IPS-NIHi11 (cell line): Measurements from ENCODE around the gene BEST2.
"Not testable (repeated sequence)": the region's sequence is repeated elsewhere in the genome, so short reads cannot be mapped to it uniquely, and the experiment has no call there.

Experiments used
- DNase-seq: peaks from one replicate; pipeline ENCODE4 v3.0.0; 2012; ENCODE audit warnings: mixed read lengths, low spot score

Gene BEST2

GRCh38 chr19:12751635-12752034 is at the start of gene BEST2:
TSS of gene BEST2 (plus strand) at chr19:12751791. CDS start at chr19:12752593, 802 bp downstream.
- DNase-seq = peak; percentile 65

GRCh38 chr19:12703046-12703445 is 48.5 kb upstream of the BEST2 start:
- peak; percentile 92 for DNase-seq

- no peak for DNase-seq
Measured at GRCh38 chr19:12705169-12705568, 46.4 kb upstream of the BEST2 start.

- no peak for DNase-seq
Measured at GRCh38 chr19:12705654-12706331, 45.8 kb upstream of the BEST2 start.

- DNase-seq = no peak
Measured at GRCh38 chr19:12706332-12706718, 45.3 kb upstream of the BEST2 start.

- DNase-seq = no peak
Measured at GRCh38 chr19:12708641-12709040, 43.0 kb upstream of the BEST2 start.

- no peak for DNase-seq
Measured at GRCh38 chr19:12711187-12711586, 40.4 kb upstream of the BEST2 start.

GRCh38 chr19:12712077-12712476 is 39.5 kb upstream of the BEST2 start:
- not testable (repeated sequence) for DNase-seq

- not testable (repeated sequence) for DNase-seq
Measured at GRCh38 chr19:12713304-12713703, 38.3 kb upstream of the BEST2 start.

- DNase-seq = no peak
Measured at GRCh38 chr19:12715102-12715501, 36.5 kb upstream of the BEST2 start.

GRCh38 chr19:12715929-12716328 is 35.7 kb upstream of the BEST2 start:
- no peak for DNase-seq

- DNase-seq = no peak
Measured at GRCh38 chr19:12720296-12720695, 31.3 kb upstream of the BEST2 start.

- no peak for DNase-seq
Measured at GRCh38 chr19:12720851-12721655, 30.5 kb upstream of the BEST2 start.

- DNase-seq = peak; percentile 87
Measured at GRCh38 chr19:12721656-12722565, 29.7 kb upstream of the BEST2 start.

- peak; percentile 94 for DNase-seq
Measured at GRCh38 chr19:12722566-12723380, 28.8 kb upstream of the BEST2 start.

GRCh38 chr19:12723381-12723640 is 28.3 kb upstream of the BEST2 start:
- DNase-seq = no peak

- DNase-seq = peak; percentile 74
Measured at GRCh38 chr19:12723641-12724426, 27.8 kb upstream of the BEST2 start, which contains the start of gene TNPO2. TSS of gene TNPO2 (minus strand) at chr19:12723932. CDS start at chr19:12720977, 2,955 bp downstream.

- DNase-seq = not testable (repeated sequence)
Measured at GRCh38 chr19:12725612-12726011, 26.0 kb upstream of the BEST2 start.

- no peak for DNase-seq
Measured at GRCh38 chr19:12726988-12727316, 24.6 kb upstream of the BEST2 start.

GRCh38 chr19:12727745-12728433 is 23.7 kb upstream of the BEST2 start:
- no peak for DNase-seq
